Activated CD4-positive, alpha-beta T cell treated with anti-CD3 and anti-CD28 coated beads, Interleukin-2, amount 50 U/mL, for 48 hours (primary cell): Measurements from ENCODE around the gene NSUN2.

Experiments
- DNase-seq, 2 experiments: peaks; one replicate each; pipeline ENCODE4 v3.0.0-alpha.2; 2020

Gene NSUN2

DNA sequence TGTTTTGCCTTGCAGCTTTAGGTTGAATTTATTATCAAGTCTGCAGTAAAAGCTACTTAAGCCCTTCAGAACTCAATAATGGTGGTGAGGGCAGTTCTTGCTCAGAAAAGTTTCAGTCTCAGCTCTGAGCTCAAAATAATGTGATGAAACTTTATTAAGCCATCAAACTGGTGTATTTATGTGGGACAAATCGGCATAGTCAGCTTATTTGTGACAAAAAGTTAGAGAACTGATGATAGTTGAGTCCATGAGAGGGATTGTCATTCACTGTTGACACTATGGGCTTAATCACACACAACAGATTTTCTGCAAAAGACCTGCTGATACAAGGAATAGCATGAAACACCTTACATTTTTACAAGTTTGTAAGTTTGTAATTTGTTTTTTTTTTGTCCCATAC is 9.8 kb upstream of the NSUN2 start:
- no peak for DNase-seq

DNA sequence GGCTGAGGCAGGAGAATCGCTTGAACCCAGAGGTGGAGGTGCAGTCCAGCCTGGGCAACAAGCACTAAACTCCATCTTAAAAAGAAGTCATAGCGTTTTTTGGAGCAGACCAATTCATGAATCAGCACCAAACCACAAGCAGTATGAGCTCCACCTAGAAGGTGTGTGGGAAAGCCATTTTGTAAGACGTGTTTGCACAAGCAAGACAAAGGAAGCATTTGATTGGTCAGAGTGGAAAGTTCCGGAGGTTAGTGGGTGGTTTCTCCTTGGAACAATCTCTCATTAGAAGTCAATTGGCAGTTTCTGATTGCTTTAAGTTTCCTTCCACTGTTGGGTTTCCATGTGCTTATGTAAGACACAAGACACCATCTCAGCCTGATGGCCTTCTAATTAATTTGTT is 5.4 kb upstream of the NSUN2 start:
- no peak for DNase-seq

DNA sequence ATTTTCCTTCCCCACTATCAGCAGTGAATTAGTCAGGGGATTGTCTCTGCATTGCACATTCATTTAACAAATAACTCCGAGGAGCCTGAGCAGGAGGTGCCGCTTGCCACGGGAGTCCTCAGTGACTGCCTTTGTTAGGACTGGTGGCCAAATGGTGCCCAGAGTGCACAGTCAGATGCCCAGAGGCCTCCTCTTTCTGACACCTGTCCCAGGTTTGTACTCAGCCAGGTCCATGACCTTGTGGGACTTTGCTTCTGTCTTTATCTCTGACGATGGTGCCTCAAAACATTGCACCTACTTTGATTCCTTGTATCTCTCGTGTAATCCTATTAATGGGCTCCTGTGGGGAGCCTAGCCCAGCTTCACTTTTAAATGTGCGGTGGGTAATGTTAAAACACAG is 4.7 kb upstream of the NSUN2 start:
- DNase-seq: no peak

DNA sequence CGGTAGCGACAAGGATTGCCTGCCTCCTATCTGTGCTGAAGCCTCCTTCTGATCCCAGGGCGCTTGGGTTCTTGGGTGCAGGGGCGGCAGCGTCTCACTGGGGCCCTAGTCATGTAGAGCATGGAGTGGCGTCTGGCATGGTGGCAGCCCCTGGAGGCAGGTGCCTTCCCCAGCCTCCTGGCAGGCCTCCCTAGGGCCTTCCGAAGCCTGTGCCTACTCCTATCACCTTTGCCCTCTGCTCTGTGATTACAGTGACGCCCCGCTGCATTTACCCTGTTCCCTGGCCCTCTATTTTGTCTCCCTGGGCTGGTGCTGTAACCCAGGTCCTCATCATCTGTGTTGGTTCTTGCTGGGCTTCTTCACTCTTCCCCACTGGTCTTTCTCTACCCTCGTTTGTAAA is 4.2 kb upstream of the NSUN2 start:
- DNase-seq: no peak

DNA sequence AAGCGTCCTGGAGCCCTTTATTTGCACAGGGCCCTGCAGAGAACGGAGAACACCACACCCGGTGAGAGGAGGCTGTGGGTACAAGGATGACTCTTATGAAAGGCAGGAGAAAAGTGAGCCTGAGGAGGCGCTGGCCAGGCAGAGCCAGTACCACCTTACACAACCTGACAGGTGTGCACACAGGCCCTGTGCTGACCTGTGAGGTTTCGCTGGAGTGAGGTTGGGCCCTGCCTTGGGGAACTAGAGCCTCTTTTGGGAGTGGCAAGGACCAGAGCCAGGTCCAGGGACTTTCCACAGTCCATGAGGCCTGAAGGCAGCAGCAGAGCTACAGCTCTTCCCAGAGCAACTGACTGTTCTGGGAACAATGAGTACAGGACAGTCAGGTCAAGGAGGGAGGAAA is 3.4 kb upstream of the NSUN2 start:
- no peak for DNase-seq

DNA sequence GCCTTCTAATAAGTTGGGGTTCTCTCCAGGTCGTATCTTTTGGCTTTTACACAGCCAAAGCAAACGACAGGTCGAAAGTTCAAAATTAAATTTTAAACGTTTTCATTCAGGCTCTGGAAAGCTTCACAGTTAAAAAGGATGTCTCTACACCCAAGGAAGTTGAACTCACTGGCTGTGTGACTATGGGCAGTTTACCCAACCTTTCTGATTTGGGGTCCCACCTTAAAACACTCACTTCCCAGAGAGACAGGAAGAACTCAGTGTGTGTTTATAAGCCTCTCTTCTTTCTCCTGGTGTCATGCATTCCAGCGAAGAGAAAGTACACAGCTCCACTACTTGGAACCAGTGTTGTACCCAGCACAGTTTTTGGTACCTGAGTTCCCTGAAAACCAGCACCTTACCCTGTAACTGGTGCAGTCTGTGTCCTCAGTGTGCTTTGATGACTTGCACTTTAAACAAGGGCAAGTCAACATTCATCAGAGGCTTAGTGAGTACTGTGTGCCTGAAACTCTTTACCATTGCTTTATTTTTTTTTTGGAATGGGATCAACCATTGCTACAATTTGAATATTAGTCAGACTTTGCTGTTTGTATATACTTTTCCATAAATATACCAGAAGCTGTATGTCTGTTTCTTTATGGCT is 2.1 kb upstream of the NSUN2 start:
- DNase-seq: no peak

DNA sequence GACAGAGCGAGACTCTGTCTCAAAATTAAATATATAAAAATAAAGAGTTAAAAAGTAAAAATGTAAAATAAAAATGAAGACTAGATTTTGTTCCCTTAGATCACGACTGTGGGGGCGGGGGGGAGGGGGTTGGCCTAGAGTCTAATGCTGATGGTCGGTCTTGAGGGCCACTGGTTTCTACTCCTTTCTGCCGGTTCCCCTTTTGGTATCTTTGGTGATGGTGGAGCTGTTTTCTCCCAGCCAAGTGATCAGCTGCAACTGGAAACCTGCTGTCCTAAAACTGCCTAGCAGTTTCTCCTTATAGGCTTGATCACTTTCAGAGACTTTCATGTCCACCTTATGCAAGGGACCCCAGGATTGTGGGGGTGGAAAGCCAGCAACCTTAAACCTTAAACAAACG is 1.5 kb upstream of the NSUN2 start:
- no peak for DNase-seq

DNA sequence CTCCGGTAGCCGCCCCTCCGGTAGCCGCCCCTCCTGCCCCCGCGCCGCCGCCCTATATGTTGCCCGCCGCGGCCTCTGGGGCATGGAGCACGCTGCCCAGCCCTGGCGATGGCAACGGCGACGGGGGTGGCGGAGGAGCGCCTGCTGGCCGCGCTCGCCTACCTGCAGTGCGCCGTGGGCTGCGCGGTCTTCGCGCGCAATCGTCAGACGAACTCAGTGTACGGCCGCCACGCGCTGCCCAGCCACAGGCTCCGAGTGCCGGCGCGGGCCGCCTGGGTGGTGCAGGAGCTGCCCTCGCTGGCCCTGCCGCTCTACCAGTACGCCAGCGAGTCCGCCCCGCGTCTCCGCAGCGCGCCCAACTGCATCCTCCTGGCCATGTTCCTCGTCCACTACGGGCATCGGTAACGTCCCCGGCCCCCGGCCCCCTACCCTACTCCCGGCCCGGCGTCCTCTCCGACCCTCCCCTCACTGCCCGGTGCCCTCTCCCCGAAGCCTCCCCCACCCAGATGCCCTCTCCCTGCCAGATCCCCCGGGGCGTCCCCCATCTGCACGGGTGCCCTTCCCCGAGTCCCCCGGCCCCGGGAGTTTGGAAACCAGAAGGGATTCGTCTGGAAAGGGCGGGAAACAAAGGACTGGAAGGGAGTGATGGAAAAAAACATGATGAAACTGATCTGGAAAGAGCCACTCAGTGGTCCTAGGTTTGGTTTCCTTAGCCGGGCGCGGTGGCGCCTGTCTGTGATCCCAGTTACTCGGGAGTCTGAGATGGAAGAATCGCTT is 813 bp upstream of the NSUN2 start:
- peak in 1 of 2 experiments; percentile 41 for DNase-seq

DNA sequence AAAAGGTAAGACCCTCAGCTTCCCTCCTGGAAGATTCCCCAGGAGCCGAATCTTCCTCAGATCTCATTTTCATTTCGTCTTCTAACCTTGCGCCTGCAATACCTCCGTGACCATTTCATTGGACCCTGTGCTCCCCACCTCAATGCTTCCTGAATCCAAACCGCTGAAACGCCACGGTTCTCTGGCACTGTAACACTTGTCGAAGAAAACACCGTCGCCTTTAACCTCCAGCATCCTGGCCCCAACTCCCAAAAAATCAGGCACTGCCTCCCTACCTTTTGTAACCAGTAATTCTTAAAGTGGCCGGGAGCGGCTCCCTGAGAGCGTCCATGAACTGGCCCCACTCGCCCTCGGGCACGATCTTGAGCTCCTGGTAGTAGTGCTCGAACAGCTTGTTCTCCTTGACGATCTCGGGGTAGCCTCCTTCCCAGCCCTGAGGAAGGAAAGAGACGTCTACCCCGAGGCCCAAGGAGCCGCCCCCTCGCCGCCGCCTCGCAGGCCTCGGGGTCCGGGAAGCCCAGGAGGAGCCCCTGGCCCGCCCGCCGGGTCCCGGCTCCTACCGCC is 438 bp downstream of the NSUN2 start:
- DNase-seq: no peak

DNA sequence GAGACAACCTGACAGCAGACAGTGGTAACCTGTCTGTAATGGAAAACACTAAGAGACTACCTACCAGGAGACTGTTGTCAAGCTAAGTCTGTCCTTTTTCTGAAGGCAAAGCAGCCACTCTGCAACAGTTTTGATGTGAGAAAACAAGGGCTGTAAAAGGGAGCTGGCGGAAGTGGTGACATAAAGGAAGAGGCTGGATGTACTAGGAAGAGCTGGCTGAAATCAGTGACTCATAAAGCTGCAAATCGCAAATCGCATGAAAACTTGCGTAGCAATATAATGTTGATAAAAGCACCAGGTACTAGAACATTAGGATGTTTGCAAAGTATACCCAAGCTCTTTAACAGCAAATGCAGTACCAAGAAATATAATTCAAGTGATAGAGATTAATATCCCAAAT is 1.4 kb downstream of the NSUN2 start:
- DNase-seq: no peak

DNA sequence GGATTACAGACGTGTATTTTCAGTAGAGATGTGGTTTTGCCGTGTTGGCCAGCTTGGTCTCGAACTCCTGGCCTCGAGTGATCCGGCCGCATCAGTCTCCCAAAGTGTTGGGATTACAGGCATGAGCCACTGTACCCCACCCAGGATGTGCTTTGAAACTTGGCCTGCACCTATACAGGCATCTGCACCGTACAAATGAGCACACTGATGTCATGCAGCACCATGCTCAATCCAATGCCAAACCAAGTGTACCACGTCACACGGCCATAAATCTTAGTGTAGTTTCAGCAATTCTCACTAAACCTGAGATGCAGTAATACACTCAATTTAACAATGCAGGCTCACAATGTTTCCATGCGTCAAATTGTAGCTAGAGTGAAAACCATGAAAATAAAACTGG is 6.3 kb downstream of the NSUN2 start:
- DNase-seq: no peak

DNA sequence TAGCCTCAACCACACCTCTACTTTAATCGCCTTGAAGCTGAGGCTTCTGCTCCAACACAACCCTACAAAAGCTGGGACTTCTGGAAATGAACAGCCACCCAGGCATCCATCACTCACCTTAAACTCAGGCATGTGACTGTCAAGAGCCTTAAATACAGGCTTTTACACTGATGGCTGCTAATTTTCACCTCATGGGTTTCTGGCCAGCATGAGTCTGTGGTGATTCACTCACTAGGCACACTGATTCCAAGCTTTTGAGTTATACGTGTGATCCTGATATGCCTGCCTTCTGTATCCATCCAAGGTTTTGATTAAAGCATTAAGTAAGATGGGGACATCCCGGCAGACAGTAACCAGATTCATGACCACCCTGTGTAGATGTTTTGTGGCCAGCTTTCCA is 8.9 kb downstream of the NSUN2 start:
- no peak for DNase-seq

DNA sequence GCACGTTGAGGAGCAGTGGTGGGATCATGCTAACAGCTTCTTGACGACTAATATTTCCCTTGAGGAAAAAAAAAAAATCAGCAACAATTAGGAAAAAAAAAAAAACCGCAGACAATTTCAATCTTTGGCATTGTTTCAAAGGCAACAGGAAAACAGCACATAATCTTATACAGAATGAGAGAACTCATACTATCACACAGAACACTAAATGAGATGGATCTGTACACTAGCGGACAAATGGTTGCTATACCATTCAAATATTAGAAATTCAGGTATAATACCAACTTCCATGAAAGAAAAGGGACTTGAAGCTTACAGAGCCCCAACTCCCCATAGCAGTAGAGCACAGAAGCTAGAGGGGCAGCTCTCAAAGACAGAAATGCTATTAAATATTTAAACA is 9.6 kb downstream of the NSUN2 start:
- DNase-seq: no peak

DNA sequence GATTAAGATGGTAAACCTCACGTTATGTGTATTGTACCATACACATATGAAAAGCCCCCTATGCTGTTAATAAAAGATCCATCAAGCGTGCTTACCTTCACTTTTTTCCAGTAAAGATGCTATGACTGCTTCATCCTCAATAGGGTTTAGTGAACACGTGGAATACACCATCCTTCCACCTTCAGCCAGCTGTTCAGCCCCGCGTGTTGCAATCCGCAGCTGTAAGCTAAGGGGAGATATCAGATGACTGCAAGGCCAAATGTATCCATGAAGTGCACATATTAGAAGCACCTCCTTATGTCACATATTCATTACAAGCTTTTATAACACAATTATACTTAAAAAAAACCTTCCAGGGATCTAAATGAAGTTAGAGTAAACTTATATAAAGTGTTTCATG is 16.2 kb downstream of the NSUN2 start:
- no peak for DNase-seq

DNA sequence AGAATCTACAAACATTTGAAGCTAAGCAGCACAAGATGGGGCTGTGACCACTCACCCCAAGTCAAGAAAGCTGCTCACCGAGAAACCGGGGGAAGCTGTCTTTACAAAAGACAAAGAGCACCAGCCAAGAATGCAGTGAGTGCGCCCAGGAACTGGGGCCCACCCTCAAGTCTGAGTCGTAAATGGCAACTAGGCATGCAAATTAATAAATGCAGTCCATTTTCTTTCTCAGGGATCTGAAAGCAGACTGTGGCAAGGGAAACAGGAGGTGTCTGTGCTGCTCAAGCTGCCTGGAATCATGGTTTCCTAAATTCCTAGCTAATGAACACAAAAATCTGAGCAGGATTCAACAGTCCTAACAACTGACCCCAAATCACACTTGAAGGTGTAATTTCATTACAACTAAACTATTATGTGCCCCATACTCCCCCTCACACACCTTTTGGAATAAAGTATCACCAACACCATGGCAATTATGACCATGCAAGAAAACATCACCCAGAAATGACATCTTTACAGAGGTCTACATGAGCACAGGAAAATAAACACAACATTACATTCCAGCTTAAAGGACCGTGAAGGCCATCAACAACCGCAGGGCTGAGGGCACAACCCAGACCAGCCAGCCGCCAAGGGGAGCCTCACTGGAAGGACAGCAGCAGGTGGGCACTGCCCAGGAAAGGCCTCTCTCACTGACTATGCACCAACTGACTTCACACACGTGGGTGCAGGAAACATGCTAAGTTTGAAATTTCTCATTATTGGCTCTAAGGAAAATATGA is 17.6 kb downstream of the NSUN2 start:
- no peak for DNase-seq

DNA sequence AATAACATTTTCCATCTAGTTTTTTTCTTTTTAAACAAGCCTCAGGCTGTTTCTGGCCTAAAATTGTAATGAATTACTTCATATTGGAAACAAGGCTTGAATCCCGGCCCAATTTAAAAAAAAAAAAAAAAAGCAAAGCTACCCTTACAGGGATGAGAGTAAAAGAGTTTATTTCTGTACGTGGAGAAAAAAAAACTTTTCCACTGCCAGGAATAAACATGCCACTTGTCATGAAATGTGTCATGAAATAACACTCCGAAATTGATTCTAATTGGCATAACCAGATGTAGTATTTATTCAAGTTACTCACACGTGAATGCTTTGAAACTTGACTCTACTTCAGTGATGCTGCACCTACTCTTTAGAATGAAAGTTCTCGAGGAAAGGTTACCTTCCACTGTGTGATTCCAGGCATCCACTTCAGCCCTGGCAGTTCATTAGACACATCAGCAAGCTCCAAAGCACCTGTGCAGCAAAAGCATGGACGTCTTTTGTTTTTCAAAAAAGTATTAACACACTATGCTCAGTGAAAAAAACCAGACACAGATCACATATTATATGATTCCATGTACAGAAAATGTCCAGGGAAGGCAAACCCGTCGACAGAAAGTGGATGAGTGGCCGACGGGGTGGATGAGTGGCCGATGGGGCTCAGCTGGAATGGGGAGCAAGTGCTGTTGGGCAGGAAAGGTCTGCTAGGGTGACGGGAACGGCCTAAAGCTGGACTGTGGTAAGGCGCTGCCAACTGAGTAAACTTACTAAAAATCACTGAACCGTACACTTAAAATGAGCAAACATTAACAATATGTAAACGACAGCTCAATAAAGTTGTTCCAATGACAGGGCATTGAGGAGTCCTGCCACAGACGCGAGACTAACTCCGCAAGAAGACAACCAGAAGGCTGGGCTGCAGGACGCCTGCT is 21.2 kb downstream of the NSUN2 start:
- DNase-seq: no peak

DNA sequence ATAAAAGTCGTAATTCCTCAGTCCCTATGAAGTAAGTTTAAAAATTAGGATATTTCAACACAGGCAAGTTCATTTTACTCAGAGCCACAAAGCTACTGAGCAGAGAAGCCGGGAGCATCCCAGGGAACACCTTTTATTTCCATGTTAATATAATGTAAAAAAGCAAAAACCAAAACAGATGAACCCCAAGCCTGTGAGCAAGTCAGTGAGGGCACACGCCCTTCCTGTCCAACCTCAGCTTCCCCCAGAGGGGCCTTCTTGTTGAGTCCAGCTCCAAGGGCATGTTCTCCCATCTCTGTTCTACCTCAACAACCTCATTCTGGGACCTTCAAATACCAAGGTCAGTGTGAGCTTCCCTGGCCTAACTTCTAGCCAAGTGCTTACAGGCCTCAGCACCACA is 24.8 kb downstream of the NSUN2 start:
- DNase-seq: no peak

DNA sequence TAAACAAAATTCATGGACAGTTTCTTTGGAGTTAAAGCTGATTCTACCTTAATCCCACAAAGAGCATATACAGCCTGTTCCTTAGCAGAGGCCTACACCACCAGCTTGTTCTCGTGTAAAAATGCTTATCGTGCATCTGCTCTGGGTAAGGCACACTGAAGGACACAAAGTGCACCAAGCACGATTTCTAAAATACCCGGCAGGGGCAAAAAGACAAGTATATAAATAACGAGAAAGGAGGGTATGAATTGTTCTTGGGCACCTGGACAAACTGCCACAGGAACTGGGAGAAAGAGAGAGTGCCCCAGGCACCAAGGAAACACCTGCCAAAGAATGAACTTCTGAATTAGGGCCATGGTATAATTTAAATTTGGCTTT is 25.3 kb downstream of the NSUN2 start:
- DNase-seq: no peak

DNA sequence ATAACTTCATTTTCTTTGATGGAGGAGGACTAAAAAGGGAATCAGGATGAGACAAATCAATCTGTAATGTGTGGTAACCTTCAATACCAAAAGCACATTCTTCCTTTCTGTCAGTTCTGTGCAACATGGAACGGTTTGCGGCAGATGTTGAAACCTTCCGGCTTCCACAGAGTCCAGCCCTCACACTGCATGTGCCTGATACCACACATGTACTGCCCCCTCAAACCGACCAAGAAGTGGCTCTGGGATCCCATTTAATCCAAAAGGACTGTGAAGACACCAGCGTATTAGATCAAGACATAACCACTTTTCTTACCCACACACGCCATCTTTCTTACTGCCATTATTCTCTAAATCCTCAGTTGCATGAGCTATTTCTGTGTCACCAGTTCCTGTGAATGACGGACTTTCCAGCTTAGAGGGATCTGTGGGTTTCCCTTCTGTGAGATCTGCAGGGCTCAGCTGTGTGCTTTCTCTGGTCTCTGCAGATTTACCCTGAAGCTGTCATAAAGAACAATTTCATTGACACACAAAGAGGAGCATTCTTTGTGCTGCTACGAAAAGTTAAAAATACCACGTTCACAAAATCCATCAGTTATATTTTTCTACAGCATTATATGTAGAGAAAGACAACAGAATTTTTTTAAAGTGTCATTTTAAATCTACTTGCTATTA is 25.8 kb downstream of the NSUN2 start:
- no peak for DNase-seq

DNA sequence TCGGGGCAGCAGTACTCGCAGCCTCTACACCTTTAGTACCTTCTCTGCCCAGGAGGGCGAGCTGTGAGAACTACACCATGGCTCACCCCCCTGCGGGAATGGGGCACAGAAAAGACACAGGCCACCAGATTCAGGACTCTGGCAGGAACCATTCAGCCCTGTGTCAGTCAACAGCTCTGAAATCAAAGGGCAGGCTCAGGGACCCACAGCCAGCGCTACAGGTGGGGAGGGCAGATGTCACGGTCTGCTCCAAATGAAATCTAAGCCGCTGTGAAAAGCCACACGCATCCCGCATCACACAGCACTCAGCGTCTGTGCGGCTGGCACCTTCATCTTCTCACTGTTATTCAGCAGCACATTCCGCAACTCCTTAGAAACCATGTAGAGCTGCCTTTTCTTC is 27.9 kb downstream of the NSUN2 start:
- DNase-seq: no peak

DNA sequence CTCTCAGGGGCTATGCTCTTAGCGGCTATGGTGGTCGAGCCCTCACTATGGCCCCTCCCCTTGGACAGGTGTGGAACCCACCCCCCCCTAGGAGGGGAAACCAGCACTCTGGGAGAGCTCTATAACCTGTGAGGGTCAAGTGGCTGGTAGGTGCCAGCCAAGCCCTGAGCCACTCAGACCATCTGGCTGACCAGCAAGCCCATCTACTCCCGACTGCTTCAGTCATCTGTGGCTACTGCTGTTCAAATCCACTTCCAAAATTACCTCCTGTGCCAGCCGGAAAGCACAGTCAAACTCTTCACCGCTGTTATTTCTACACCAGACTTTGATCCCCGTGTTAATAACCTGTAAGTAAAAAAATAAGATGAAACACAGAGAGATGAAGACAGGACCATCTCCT is 28.5 kb downstream of the NSUN2 start:
- no peak for DNase-seq

DNA sequence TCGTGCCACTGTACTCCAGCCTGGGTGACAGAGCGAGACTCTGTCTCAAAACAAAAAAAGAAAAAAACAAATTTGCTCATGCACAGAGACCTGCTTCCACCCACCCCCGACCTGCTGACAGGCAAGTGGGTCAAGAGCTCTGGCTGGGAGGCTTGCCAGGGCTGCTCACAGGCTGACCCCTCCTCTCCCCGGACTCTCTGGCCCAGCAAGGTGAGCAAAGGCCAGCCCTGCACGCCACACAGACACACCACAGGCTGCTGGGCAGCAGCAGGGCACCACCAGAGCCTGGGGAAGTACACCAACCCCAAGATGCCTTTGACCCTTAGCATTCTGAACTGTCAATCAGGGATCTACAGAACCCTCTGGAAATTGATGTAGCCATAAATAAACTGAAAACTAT is 29.2 kb downstream of the NSUN2 start:
- DNase-seq: no peak
